ENCODE results near the gene TSSK6.
A peak's percentile ranks its signal among the peaks of the same experiment; 100 is the strongest.

TSSK6 gene

GRCh38 chr19:19531951-19532805 lies 16.8 kb upstream of the TSSK6 start:
- peak; percentile 76 to 82 for DNase-seq (ENCODE audit: low read depth in 1 of 2, low spot score in 1 of 2)

- DNase-seq (ENCODE audit: low read depth in 1 of 2, low spot score in 1 of 2): no peak
Measured at GRCh38 chr19:19530889-19531288, 15.5 kb upstream of the TSSK6 start.

- DNase-seq (ENCODE audit: low read depth in 1 of 2, low spot score in 1 of 2): no peak
Measured at GRCh38 chr19:19530423-19530804, 15.1 kb upstream of the TSSK6 start.

- DNase-seq (ENCODE audit: low read depth in 1 of 2, low spot score in 1 of 2): no peak
Measured at GRCh38 chr19:19529783-19530422, 14.6 kb upstream of the TSSK6 start.

GRCh38 chr19:19528721-19529490 lies 13.6 kb upstream of the TSSK6 start, which contains the start of gene YJEFN3:
TSS of gene YJEFN3 (plus strand) at chr19:19528911. CDS start at chr19:19528933, 22 bp downstream.
- DNase-seq (ENCODE audit: low read depth in 1 of 2, low spot score in 1 of 2): no peak

- no peak for DNase-seq (ENCODE audit: low read depth in 1 of 2, low spot score in 1 of 2)
Measured at GRCh38 chr19:19527674-19528625, 12.6 kb upstream of the TSSK6 start.

GRCh38 chr19:19527371-19527656 lies 12.0 kb upstream of the TSSK6 start:
- no peak for DNase-seq (ENCODE audit: low read depth in 1 of 2, low spot score in 1 of 2)

- DNase-seq (ENCODE audit: low read depth in 1 of 2, low spot score in 1 of 2): no peak
Measured at GRCh38 chr19:19526581-19527370, 11.4 kb upstream of the TSSK6 start.

- DNase-seq (ENCODE audit: low read depth in 1 of 2, low spot score in 1 of 2): no peak
Measured at GRCh38 chr19:19525611-19526380, 10.4 kb upstream of the TSSK6 start.

- DNase-seq (ENCODE audit: low read depth in 1 of 2, low spot score in 1 of 2): no peak
Measured at GRCh38 chr19:19524053-19524452, 8.7 kb upstream of the TSSK6 start.

GRCh38 chr19:19523177-19523576 lies 7.8 kb upstream of the TSSK6 start:
- DNase-seq (ENCODE audit: low read depth in 1 of 2, low spot score in 1 of 2): no peak

- DNase-seq (ENCODE audit: low read depth in 1 of 2, low spot score in 1 of 2): no peak
Measured at GRCh38 chr19:19520989-19521388, 5.6 kb upstream of the TSSK6 start.

GRCh38 chr19:19517235-19517619 lies 1.9 kb upstream of the TSSK6 start:
- DNase-seq (ENCODE audit: low read depth in 1 of 2, low spot score in 1 of 2): no peak

GRCh38 chr19:19515642-19516519 lies 533 bp upstream of the TSSK6 start, which contains the start of gene NDUFA13:
TSS of gene NDUFA13 (plus strand) at chr19:19516225. CDS start at chr19:19516239, 14 bp downstream.
- peak; percentile 94 to 96 for DNase-seq (ENCODE audit: low read depth in 1 of 2, low spot score in 1 of 2)

- DNase-seq (ENCODE audit: low read depth in 1 of 2, low spot score in 1 of 2): no peak
Measured at GRCh38 chr19:19514215-19514657, 1.1 kb downstream of the TSSK6 start.

GRCh38 chr19:19513682-19514081 lies 1.7 kb downstream of the TSSK6 start:
- DNase-seq (ENCODE audit: low read depth in 1 of 2, low spot score in 1 of 2): no peak

GRCh38 chr19:19510432-19510831 lies 4.9 kb downstream of the TSSK6 start:
- DNase-seq (ENCODE audit: low read depth in 1 of 2, low spot score in 1 of 2): no peak

GRCh38 chr19:19508217-19508616 lies 7.1 kb downstream of the TSSK6 start:
- DNase-seq (ENCODE audit: low read depth in 1 of 2, low spot score in 1 of 2): no peak

All from activated CD4-positive, alpha-beta T cell treated with anti-CD3 and anti-CD28 coated beads, Interleukin-2, amount 50 U/mL, for 24 hours (primary cell).